HCT116 (cell line): ENCODE measurements around the gene SSH2. TPM values are rescaled to one million over a fixed set of nuclear protein-coding genes. Genes with fewer than 3 reads are reported as not detected.

Experiments
- ATAC-seq: fragments of 200-7000 bp; cut with Tn5 transposase; 2 replicates; pipeline ENCODE4 v1.9.1; 2020; ENCODE audit warnings: mild to moderate bottlenecking, moderate library complexity
- BruUV-seq: library from RNA; stranded (reverse); fragments of 400-500 nt; replicated peaks from 2 replicates; lab custom pipeline; 2021; lab: Mats Ljungman, UMichigan
- CTCF ChIA-PET: fragments of 300-600 bp; sonication (Branson Sonifier 250); formaldehyde crosslinking; loops from one replicate; lab custom pipeline; 2021; ENCODE audit warnings: antibody characterized with exemption; lab: Charles Lee
- POLR2A ChIA-PET: fragments of 300-600, 350-600 bp; sonication (Branson Sonifier 250); formaldehyde crosslinking; loops from one replicate; lab custom pipeline; 2021; ENCODE audit warnings: antibody characterized with exemption; lab: Charles Lee
- RAD21 ChIA-PET, 2 experiments: fragments of 300-600 bp; sonication (Branson Sonifier 250); formaldehyde crosslinking; loops; one replicate each; lab custom pipeline; 2023; ENCODE audit warnings: low total read pairs in 2 of 2; ENCODE audit not compliant: uncharacterized antibody in 2 of 2, unreplicated experiment in 2 of 2, low non-redundant PET in 1 of 2; lab: Charles Lee
- DNase-seq: peaks from one replicate; pipeline ENCODE4 v3.0.0-alpha.2; 2010; ENCODE audit warnings: low read depth, low spot score
- H2AFZ ChIP-seq: fragments of 200-600 bp; shearing (Covaris generic), sonication (generic); 2 replicates; pipeline ENCODE4 v1.6.1; 2017; ENCODE audit warnings: low read depth, mixed run types, mixed read lengths, antibody characterized with exemption, low read length; ENCODE audit not compliant: poor library complexity, severe bottlenecking
- H3K27ac ChIP-seq: 2 replicates; pipeline ENCODE4 v1.5.1; 2012; ENCODE audit warnings: low read depth, low read length
- H3K27me3 ChIP-seq: fragments of 200-600 bp; sonication (generic); 2 replicates; pipeline ENCODE4 v1.6.1; 2016; ENCODE audit warnings: mixed run types, low read length, mixed read lengths; ENCODE audit not compliant: insufficient read depth
- H3K36me3 ChIP-seq, 2 experiments: fragments of 200-500 bp in 1 of 2; fragments of 200-600 bp in 1 of 2; sonication (Bioruptor generic) in 1 of 2; sonication (generic) in 1 of 2; 2 replicates each; pipeline versions ENCODE4 v1.5.1 to v1.6.1; 2014 to 2016; ENCODE audit warnings: low read length in 2 of 2, inconsistent platforms in 1 of 2, mixed read lengths in 1 of 2, mixed run types in 1 of 2; ENCODE audit not compliant: insufficient read depth in 2 of 2, control insufficient read depth in 1 of 2
- H3K4me1 ChIP-seq, 2 experiments: fragments of 200-600 bp in 1 of 2; sonication (generic) in 1 of 2; 2 replicates each; pipeline versions ENCODE4 v1.5.1 to v1.6.1; 2012 to 2017; ENCODE audit warnings: low read length in 2 of 2, inconsistent platforms in 1 of 2, mild to moderate bottlenecking in 1 of 2, mixed read lengths in 1 of 2, mixed run types in 1 of 2, moderate library complexity in 1 of 2; ENCODE audit not compliant: insufficient read depth in 2 of 2, control insufficient read depth in 1 of 2
- H3K4me2 ChIP-seq: fragments of 200-600 bp; sonication (generic); 2 replicates; pipeline ENCODE4 v1.6.1; 2017; ENCODE audit warnings: mixed run types, low read length, mixed read lengths
- H3K4me3 ChIP-seq, 2 experiments: fragments of 200-600 bp in 1 of 2; sonication (generic) in 1 of 2; replicated peaks in 1 of 2; 2 replicates each; pipeline ENCODE4 v1.5.1; 2011 to 2016; ENCODE audit warnings: low read length in 2 of 2, control low read depth in 1 of 2, low read depth in 1 of 2, mild to moderate bottlenecking in 1 of 2, mixed read lengths in 1 of 2, mixed run types in 1 of 2
- H3K79me2 ChIP-seq: fragments of 200-600 bp; sonication (generic); 2 replicates; pipeline ENCODE4 v1.6.1; 2017; ENCODE audit warnings: mild to moderate bottlenecking, mixed run types, low read length, moderate library complexity, mixed read lengths; ENCODE audit not compliant: insufficient read depth
- H3K9ac ChIP-seq: fragments of 200-600 bp; sonication (generic); 2 replicates; pipeline ENCODE4 v1.6.1; 2016; ENCODE audit warnings: low read length, mixed read lengths
- H3K9me2 ChIP-seq: fragments of 200-600 bp; sonication (generic), shearing (Covaris generic); 2 replicates; pipeline ENCODE4 v1.6.1; 2017; ENCODE audit warnings: mixed run types, mild to moderate bottlenecking, moderate library complexity; ENCODE audit not compliant: insufficient read depth
- H3K9me3 ChIP-seq, 2 experiments: fragments of 200-500 bp in 1 of 2; fragments of 200-600 bp in 1 of 2; sonication (Bioruptor generic) in 1 of 2; sonication (generic) in 1 of 2; 2 replicates each; pipeline ENCODE4 v1.6.1; 2014 to 2017; ENCODE audit warnings: low read length in 2 of 2, mixed read lengths in 2 of 2, inconsistent platforms in 1 of 2, low read depth in 1 of 2, mild to moderate bottlenecking in 1 of 2, mixed run types in 1 of 2, moderate library complexity in 1 of 2; ENCODE audit not compliant: control insufficient read depth in 1 of 2, insufficient read depth in 1 of 2
- H4K20me1 ChIP-seq: fragments of 200-600 bp; sonication (generic), shearing (Covaris generic); 2 replicates; pipeline ENCODE4 v1.6.1; 2017; ENCODE audit warnings: mixed run types, mild to moderate bottlenecking, moderate library complexity; ENCODE audit not compliant: insufficient read depth
- CBX3 ChIP-seq: IDR thresholded peaks from 2 replicates; pipeline ENCODE4 v1.6.1; 2012; ENCODE audit warnings: low read depth
- CEBPB ChIP-seq: IDR thresholded peaks from 2 replicates; pipeline ENCODE4 v1.6.1; 2012; ENCODE audit warnings: low read depth
- ELF1 ChIP-seq: IDR thresholded peaks from 2 replicates; pipeline ENCODE4 v1.6.1; 2012; ENCODE audit warnings: low read depth, borderline replicate concordance
- EZH2phosphoT487 ChIP-seq: fragments of 200-600 bp; IDR thresholded peaks from 2 replicates; pipeline ENCODE4 v1.6.1; 2018; ENCODE audit warnings: antibody characterized with exemption, borderline replicate concordance
- FOSL1 ChIP-seq: IDR thresholded peaks from 2 replicates; pipeline ENCODE4 v1.6.1; 2012; ENCODE audit warnings: low read depth
- MAX ChIP-seq: IDR thresholded peaks from 2 replicates; pipeline ENCODE4 v1.6.1; 2012
- POLR2A ChIP-seq: IDR thresholded peaks from 2 replicates; pipeline ENCODE4 v1.7.0; 2011; ENCODE audit warnings: borderline replicate concordance; ENCODE audit not compliant: insufficient read depth, insufficient read length; ENCODE audit errors: extremely low read depth
- SIN3A ChIP-seq: IDR thresholded peaks from 2 replicates; pipeline ENCODE4 v1.6.1; 2012; ENCODE audit warnings: low read depth
- YY1 ChIP-seq: IDR thresholded peaks from 2 replicates; pipeline ENCODE4 v1.6.1; 2011; ENCODE audit warnings: low read length, low read depth, moderate library complexity, mild to moderate bottlenecking; ENCODE audit not compliant: insufficient replicate concordance; ENCODE audit errors: extremely low read depth
- ZBTB33 ChIP-seq: IDR thresholded peaks from 2 replicates; pipeline ENCODE4 v1.6.1; 2011; ENCODE audit warnings: mild to moderate bottlenecking, low read length, moderate library complexity; ENCODE audit not compliant: insufficient replicate concordance; ENCODE audit errors: extremely low read depth
- ZFX ChIP-seq: fragments of 450-650 bp; IDR thresholded peaks from 2 replicates; pipeline ENCODE4 v1.6.1; 2017
- intact Hi-C: fragments of 100-400 bp; cut with micrococcal nuclease; formaldehyde crosslinking; loops from 2 replicates; pipeline ENCODE4 v1.10.0; 2022
- total RNA-seq: library from RNA; stranded (reverse); gene quantifications from one replicate; pipeline ENCODE4 v1.2.1, GENCODE V29; 2021; ENCODE audit not compliant: unreplicated experiment

SSH2 gene
- total RNA-seq, 1 experiment from 2014 or later = 17.0 TPM

GRCh38 chr17:29927546-29927945 is 2.5 kb downstream of the SSH2 start:
- no peak overlapping the region for H3K27ac ChIP-seq
- H3K9me2 ChIP-seq = no peaks in the 10 kb centered on the region
- H3K27me3 ChIP-seq = no peaks in the 10 kb centered on the region
- ATAC-seq = no peak
- ChIA-PET CTCF (interaction anchor here (0.9 to 1.2 kb wide), 3 partner anchors 120 to 336 kb away, joined by 3 to 5 read pairs (median 4); no protein-coding TSS in a partner anchor), RAD21 (no interaction called here), POLR2A (no interaction called here)
- TF ChIP-seq EZH2phosphoT487 = no peak
- TF ChIP-seq ELF1 = no peak
- no peak for TF ChIP-seq MAX
- no peak for TF ChIP-seq CBX3
- TF ChIP-seq CEBPB = no peak
- TF ChIP-seq ZFX = no peak
- DNase-seq = no peak
- BruUV-seq = no TSS peak
- no peaks in the 10 kb centered on the region for H4K20me1 ChIP-seq
- no peaks in the 10 kb centered on the region; a peak in 1 of 4 replicates for H3K36me3 ChIP-seq
- peaks cover 48% of the 10 kb centered on the region for H3K79me2 ChIP-seq
- no peaks in the 10 kb centered on the region for H3K9me3 ChIP-seq
- H3K9ac ChIP-seq = no peak overlapping the region
- H3K4me1 ChIP-seq = peaks cover 13 to 20% of the 10 kb centered on the region in 2 experiments
- H3K4me3 ChIP-seq = no peak overlapping the region
- H3K4me2 ChIP-seq = no peak overlapping the region
- intact Hi-C loops = no loop called here
- no peak overlapping the region for H2AFZ ChIP-seq

- Histone ChIP-seq H3K9me3 (no peaks in the 10 kb centered on the region), H4K20me1 (no peaks in the 10 kb centered on the region), H3K4me3 (no peak overlapping the region), H3K9ac (no peak overlapping the region), H3K4me2 (no peak overlapping the region), H3K27ac (no peak overlapping the region), H3K36me3 (no peaks in the 10 kb centered on the region; a peak in 1 of 4 replicates), H3K9me2 (no peaks in the 10 kb centered on the region), H3K79me2 (peaks cover 66% of the 10 kb centered on the region), H3K4me1 (peaks cover 0 to 12% of the 10 kb centered on the region in 2 experiments), H3K27me3 (no peaks in the 10 kb centered on the region), H2AFZ (no peak overlapping the region)
- no peak for TF ChIP-seq ZBTB33
- no peak for TF ChIP-seq POLR2A
- TF ChIP-seq ZFX = no peak
- TF ChIP-seq SIN3A = no peak
- TF ChIP-seq FOSL1 = no peak
- TF ChIP-seq CEBPB = no peak
- no peak for TF ChIP-seq EZH2phosphoT487
- TF ChIP-seq YY1 = no peak
- ChIA-PET POLR2A (no interaction called here), CTCF (interaction anchor here (1.2 kb wide), 1 partner anchor 9 kb away, joined by 6 read pairs; no protein-coding TSS in a partner anchor), RAD21 (no interaction called here)
- DNase-seq (no peak), ATAC-seq (no peak)
- BruUV-seq = no TSS peak
- intact Hi-C loops = no loop called here
Observed at GRCh38 chr17:29924786-29925185, 5.2 kb downstream of the SSH2 start.
